ENCODE results near the gene UBL7.

- TF ChIP-seq CTCF (IDR thresholded peaks at IDR 0.05; ENCODE audit: poor library complexity, severe bottlenecking): no peak
- no peak for TF ChIP-seq RAD21 (conservative IDR thresholded peaks at IDR 0.05)
- no peak for TF ChIP-seq EP300 (conservative IDR thresholded peaks at IDR 0.05; ENCODE audit: poor library complexity, severe bottlenecking)
- TF ChIP-seq POLR2AphosphoS5 (IDR thresholded peaks at IDR 0.05): no peak
- TF ChIP-seq EZH2 (IDR thresholded peaks at IDR 0.05; ENCODE audit: borderline replicate concordance, insufficient read depth, low read length, poor library complexity, severe bottlenecking): no peak
- no peak for TF ChIP-seq REST (IDR thresholded peaks at IDR 0.05; ENCODE audit: borderline replicate concordance)
- TF ChIP-seq TAF1 (IDR thresholded peaks at IDR 0.05; ENCODE audit: low read depth): no peak
- no peak for TF ChIP-seq SMC3 (conservative IDR thresholded peaks at IDR 0.05; ENCODE audit: poor library complexity)
Measured at GRCh38 chr15:74500401-74500800, 39.4 kb upstream of the UBL7 start.

Measured in neural cell (in vitro differentiated cells).